ENCODE data around the gene RRP1.

DNA sequence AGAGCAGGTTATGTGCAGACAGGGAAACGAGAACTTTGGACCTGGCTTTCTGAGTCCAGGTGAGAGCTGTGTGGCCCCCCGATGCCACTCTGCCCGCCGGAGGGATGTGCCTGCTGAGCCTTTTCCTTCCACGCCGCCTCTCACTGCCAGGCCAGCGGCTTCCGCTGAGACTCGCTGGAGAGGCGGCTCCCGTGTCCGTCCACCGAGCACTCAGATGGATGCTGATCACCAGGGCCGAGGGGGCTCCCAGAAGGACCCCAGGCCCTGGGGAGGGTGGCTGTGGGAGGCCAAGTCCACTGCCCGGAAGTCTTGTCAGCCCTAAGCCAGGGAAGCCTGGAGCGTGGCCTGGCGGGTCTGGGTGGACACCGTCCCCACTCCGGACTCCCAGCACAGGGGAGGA lies 29.7 kb upstream of the RRP1 start:
- TF ChIP-seq, protein P1, sequence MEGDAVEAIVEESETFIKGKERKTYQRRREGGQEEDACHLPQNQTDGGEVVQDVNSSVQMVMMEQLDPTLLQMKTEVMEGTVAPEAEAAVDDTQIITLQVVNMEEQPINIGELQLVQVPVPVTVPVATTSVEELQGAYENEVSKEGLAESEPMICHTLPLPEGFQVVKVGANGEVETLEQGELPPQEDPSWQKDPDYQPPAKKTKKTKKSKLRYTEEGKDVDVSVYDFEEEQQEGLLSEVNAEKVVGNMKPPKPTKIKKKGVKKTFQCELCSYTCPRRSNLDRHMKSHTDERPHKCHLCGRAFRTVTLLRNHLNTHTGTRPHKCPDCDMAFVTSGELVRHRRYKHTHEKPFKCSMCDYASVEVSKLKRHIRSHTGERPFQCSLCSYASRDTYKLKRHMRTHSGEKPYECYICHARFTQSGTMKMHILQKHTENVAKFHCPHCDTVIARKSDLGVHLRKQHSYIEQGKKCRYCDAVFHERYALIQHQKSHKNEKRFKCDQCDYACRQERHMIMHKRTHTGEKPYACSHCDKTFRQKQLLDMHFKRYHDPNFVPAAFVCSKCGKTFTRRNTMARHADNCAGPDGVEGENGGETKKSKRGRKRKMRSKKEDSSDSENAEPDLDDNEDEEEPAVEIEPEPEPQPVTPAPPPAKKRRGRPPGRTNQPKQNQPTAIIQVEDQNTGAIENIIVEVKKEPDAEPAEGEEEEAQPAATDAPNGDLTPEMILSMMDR (conservative IDR thresholded peaks at IDR 0.05), result no peak
- no peak for TF ChIP-seq ZFX (IDR thresholded peaks at IDR 0.05)

All from C4-2B (cell line).